Esophagus (tissue), 2 donors: ENCODE measurements around the gene EIF5. TPM values are rescaled to one million over a fixed set of nuclear protein-coding genes. Genes with fewer than 3 reads are reported as not detected.

Experiments
- H3K27ac ChIP-seq, 2 donors: one replicate each; pipeline ENCODE4 v1.5.1; 2013; ENCODE audit warnings: low read depth in 2 of 2, mild to moderate bottlenecking in 2 of 2, inconsistent platforms in 1 of 2, low read length in 1 of 2, moderate library complexity in 1 of 2
- H3K27me3 ChIP-seq, 2 donors: one replicate each; pipeline ENCODE4 v1.6.1; 2013; ENCODE audit warnings: low read length in 2 of 2, control low read depth in 1 of 2, mild to moderate bottlenecking in 1 of 2; ENCODE audit not compliant: insufficient read depth in 2 of 2, control insufficient read depth in 1 of 2
- H3K36me3 ChIP-seq, 2 donors: one replicate each; pipeline ENCODE4 v1.6.1; 2013; ENCODE audit warnings: low read length in 1 of 2; ENCODE audit not compliant: control insufficient read depth in 2 of 2, insufficient read depth in 2 of 2
- H3K4me1 ChIP-seq, 2 donors: one replicate each; pipeline ENCODE4 v1.6.1; 2013; ENCODE audit warnings: low read length in 1 of 2; ENCODE audit not compliant: control insufficient read depth in 2 of 2, insufficient read depth in 2 of 2
- H3K4me3 ChIP-seq, 2 donors: one replicate each; pipeline ENCODE4 v1.5.1; 2013; ENCODE audit warnings: low read length in 2 of 2, mild to moderate bottlenecking in 2 of 2, low read depth in 1 of 2, moderate library complexity in 1 of 2
- H3K9me3 ChIP-seq, 2 donors: one replicate each; pipeline ENCODE4 v1.6.1; 2013; ENCODE audit warnings: mild to moderate bottlenecking in 2 of 2, low read depth in 1 of 2, low read length in 1 of 2, moderate library complexity in 1 of 2; ENCODE audit not compliant: control insufficient read depth in 2 of 2, insufficient read depth in 1 of 2
- WGBS, 2 donors: extraction: QIAGEN DNeasy Blood & Tissue Kit; methylation state at CpG; one replicate each; pipeline ENCODE4 v1.1.7; 2013; 5-methylcytosine and 5-hydroxymethylcytosine counted together
- polyA plus RNA-seq, 2 donors: library from polyadenylated mRNA; stranded (reverse); fragments of 200-250 nt; gene quantifications; one replicate each; pipeline ENCODE4 v1.2.3, GENCODE V29; 2013
- donor health status: healthy with polysubstance abuse.
- donor health status: Bipolar disorder and iron deficiency.

EIF5 gene
- polyA plus RNA-seq, 2 donors, result 62.6 to 125 TPM

- Histone ChIP-seq H3K4me1 (peaks cover 2% of the 10 kb centered on the region in 2 donors), H3K36me3 (no peaks in the 10 kb centered on the region), H3K27me3 (no peaks in the 10 kb centered on the region), H3K27ac (no peak overlapping the region), H3K4me3 (no peak overlapping the region), H3K9me3 (no peaks in the 10 kb centered on the region)
- 89 to 92% methylated on average over 4 of the region's 4 CpGs for WGBS, 2 donors
Measured at GRCh38 chr14:103390605-103391004, 56.6 kb downstream of the EIF5 start.

DNA sequence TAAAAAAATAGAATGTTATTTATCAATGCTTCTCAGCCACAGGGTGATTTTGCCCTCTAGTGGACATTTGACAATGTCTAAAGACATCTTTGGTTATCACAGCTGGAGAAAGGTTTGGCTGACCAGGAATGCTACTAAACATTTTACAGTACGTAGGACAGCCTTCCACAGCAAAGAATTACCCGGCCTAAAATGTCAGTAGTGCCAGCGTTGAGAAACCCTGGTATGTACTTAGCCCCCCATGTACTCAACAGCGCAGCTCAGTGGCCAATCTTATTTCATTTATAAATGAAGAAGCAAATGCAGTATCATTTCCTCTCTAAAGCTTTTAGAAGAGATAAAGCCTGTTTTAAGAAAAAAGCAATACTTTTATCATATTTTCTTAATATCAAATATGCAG lies 57.0 kb downstream of the EIF5 start:
- Histone ChIP-seq H3K36me3 (no peaks in the 10 kb centered on the region), H3K27me3 (no peaks in the 10 kb centered on the region), H3K27ac (no peak overlapping the region), H3K4me1 (peaks cover 2% of the 10 kb centered on the region in 2 donors), H3K4me3 (no peak overlapping the region), H3K9me3 (no peaks in the 10 kb centered on the region)
- WGBS, 2 donors, result 16 to 21% methylated on average over 4 of the region's 4 CpGs

DNA sequence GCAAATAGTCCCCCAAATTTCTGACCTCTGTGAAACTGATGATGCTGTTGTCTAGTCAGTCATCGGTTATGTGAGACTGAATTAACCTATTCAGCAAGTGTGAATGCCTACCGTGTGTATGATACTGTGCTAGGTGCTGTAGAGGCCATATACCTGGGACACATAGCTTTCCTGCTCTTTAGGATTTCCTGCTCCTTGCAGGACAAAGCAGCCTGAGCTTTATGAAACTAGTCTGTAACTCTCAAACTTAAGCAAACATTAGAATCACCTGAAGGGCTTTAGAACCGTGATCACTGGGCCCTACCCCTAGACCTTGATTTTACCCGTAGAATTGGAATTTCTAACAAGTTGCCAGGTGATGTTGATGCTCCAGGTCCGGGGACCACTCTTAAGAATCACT lies 58.1 kb downstream of the EIF5 start:
- WGBS, 2 donors, result 52 to 63% methylated on average over 5 of the region's 5 CpGs
- Histone ChIP-seq H3K27ac (no peak overlapping the region), H3K36me3 (no peaks in the 10 kb centered on the region), H3K4me3 (no peak overlapping the region), H3K4me1 (peaks cover 2% of the 10 kb centered on the region in 2 donors), H3K27me3 (no peaks in the 10 kb centered on the region), H3K9me3 (no peaks in the 10 kb centered on the region)

DNA sequence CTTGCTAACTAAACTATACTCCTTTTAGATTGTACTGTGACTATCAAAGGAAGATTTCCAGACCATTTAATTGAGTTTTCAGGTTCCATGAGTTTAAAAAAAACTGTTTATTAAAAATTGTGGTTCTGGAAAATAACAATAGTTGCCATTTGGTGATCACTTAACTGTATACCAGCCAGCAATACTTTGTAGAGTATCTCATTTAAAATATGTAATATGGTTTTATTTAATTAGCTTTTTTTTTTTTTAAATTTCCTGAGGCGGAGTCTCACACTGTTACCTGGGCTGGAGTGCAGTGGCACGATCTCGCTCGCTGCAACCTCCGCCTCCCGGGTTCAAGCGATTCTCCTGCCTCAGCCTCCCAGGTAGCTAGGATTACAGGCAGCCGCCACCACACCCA lies 58.5 kb downstream of the EIF5 start:
- no peaks in the 10 kb centered on the region for H3K27me3 ChIP-seq
- H3K9me3 ChIP-seq, result no peaks in the 10 kb centered on the region
- H3K4me3 ChIP-seq, result no peak overlapping the region
- H3K36me3 ChIP-seq, result no peaks in the 10 kb centered on the region
- no peak overlapping the region for H3K27ac ChIP-seq
- WGBS, 2 donors, result 90 to 98% methylated on average over 8 of the region's 8 CpGs
- peaks cover 2% of the 10 kb centered on the region in 2 donors for H3K4me1 ChIP-seq

GRCh38 chr14:103393070-103393469 lies 59.0 kb downstream of the EIF5 start:
- Histone ChIP-seq H3K9me3 (no peaks in the 10 kb centered on the region), H3K4me1 (peaks cover 0 to 2% of the 10 kb centered on the region in 2 donors), H3K27ac (no peak overlapping the region), H3K4me3 (no peak overlapping the region), H3K27me3 (no peaks in the 10 kb centered on the region), H3K36me3 (no peaks in the 10 kb centered on the region)
- 63 to 79% methylated on average over 6 of the region's 6 CpGs for WGBS, 2 donors

DNA sequence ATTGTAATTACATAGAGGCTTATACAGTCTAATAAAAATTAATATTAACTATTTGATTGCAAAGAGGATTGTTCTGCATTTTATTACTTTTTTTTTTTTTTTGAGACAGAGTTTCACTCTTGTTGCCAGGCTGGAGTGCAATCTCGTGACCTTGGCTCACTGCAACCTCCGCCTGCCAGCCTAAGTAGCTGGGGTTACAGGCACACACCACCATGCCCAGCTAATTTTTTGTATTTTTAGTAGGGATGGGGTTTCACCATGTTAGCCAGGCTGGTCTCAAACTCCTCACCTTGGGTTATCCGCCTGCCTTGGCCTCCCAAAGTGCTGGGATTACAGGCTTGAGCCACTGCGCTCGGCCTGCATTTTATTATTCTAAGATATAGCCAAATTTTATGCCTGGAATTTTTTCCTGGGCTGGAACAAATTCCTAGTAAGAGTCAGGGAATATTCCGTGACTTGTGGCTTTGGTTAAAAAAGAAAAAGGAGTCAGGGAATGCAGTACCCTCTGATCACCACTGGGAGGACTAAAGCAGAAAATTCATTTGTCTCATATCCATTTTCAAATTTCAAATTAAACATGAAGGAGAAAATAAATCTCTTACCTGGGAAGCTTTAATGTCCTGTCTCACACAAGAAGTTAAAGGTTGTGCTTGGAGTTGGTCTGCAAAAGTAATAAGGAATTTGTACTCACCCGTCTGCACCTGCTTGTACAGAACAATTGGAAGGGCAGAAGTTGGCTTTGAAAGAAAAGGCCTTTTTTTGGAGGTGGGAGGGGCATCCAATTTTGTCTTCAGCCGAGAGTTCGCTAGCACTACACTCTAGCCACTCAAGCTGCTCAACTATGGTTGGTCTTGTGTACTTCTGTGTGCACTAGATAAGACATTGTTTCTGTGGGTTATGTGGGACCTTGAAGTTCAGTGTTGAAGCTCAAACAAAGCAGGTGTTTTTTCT lies 59.9 kb downstream of the EIF5 start:
- H3K4me1 ChIP-seq, result peaks cover 0 to 2% of the 10 kb centered on the region in 2 donors
- H3K4me3 ChIP-seq, result no peak overlapping the region

More for the DNA sequence above, 59.9 kb downstream of the EIF5 start:
- no peaks in the 10 kb centered on the region for H3K36me3 ChIP-seq
- no peaks in the 10 kb centered on the region for H3K9me3 ChIP-seq
- H3K27ac ChIP-seq, result no peak overlapping the region
- WGBS, 2 donors, result 36 to 47% methylated on average over 9 of the region's 9 CpGs
- H3K27me3 ChIP-seq, result no peaks in the 10 kb centered on the region

Other genes starting within 250 kb of the EIF5 start
- gene EXOC3L4, start 239.5 kb upstream of the EIF5 start, polyA plus RNA-seq, result under 1 TPM; 0.52 to 0.67 TPM
- 100 to 1,000 TPM in 1 of 2 donors, 10 to 100 TPM in 1; 93.7 to 219 TPM for gene TNFAIP2, start 210.8 kb upstream of the EIF5 start, polyA plus RNA-seq
- 10 to 100 TPM; 45.5 to 65.4 TPM for gene MARK3, start 51.2 kb downstream of the EIF5 start, polyA plus RNA-seq
- 100 to 1,000 TPM; 117 to 134 TPM for gene CKB, start 188.6 kb downstream of the EIF5 start, polyA plus RNA-seq
- 10 to 100 TPM; 11.0 to 11.5 TPM for gene TRMT61A, start 195.0 kb downstream of the EIF5 start, polyA plus RNA-seq
- 10 to 100 TPM in 1 of 2 donors, 1 to 10 TPM in 1; 7.1 to 12.7 TPM for gene BAG5, start 228.4 kb downstream of the EIF5 start, polyA plus RNA-seq
- 10 to 100 TPM; 35.1 to 39.3 TPM for gene COA8, start 228.7 kb downstream of the EIF5 start, polyA plus RNA-seq